GM23338 (cell line): ENCODE results near the gene FHL2. TPM values are rescaled to one million over a fixed set of nuclear protein-coding genes. Genes with fewer than 3 reads are reported as not detected.

Source experiments
- ATAC-seq: fragments of 200-7000 bp; cut with Tn5 transposase; 3 replicates; pipeline ENCODE4 v1.9.1; 2020
- DNase-seq: peaks from one replicate; pipeline ENCODE4 v3.0.0-alpha.2; 2015; ENCODE audit warnings: low spot score
- H2AFZ ChIP-seq: fragments of 200-600 bp; sonication (generic); 2 replicates; pipeline ENCODE4 v1.8.0; 2016; ENCODE audit warnings: antibody characterized with exemption, mild to moderate bottlenecking, moderate library complexity
- H3F3A ChIP-seq: fragments of 200-600 bp; sonication (generic); replicated peaks from 2 replicates; pipeline ENCODE4 v1.8.0; 2017; ENCODE audit warnings: antibody characterized with exemption, mixed run types, low read depth
- H3K27ac ChIP-seq: fragments of 200-600 bp; sonication (generic); 2 replicates; pipeline ENCODE4 v1.6.1; 2016; ENCODE audit warnings: low read depth
- H3K27me3 ChIP-seq: fragments of 200-600 bp; sonication (generic); 2 replicates; pipeline ENCODE4 v1.8.0; 2016; ENCODE audit warnings: mild to moderate bottlenecking, mixed run types, moderate library complexity; ENCODE audit not compliant: insufficient read depth
- H3K36me3 ChIP-seq: fragments of 200-600 bp; sonication (generic); 2 replicates; pipeline ENCODE4 v1.8.0; 2016; ENCODE audit warnings: mild to moderate bottlenecking; ENCODE audit not compliant: insufficient read depth
- H3K4me1 ChIP-seq: fragments of 200-600 bp; sonication (generic); 2 replicates; pipeline ENCODE4 v1.8.0; 2016; ENCODE audit warnings: mild to moderate bottlenecking, moderate library complexity; ENCODE audit not compliant: insufficient read depth
- H3K4me2 ChIP-seq: fragments of 200-600 bp; sonication (generic); 2 replicates; pipeline ENCODE4 v1.7.1; 2017; ENCODE audit warnings: mixed run types
- H3K4me3 ChIP-seq: fragments of 200-600 bp; sonication (generic); 2 replicates; pipeline ENCODE4 v1.6.1; 2016; ENCODE audit warnings: mixed run types
- H3K79me2 ChIP-seq: fragments of 200-600 bp; sonication (generic); replicated peaks from 2 replicates; pipeline ENCODE4 v1.8.0; 2017; ENCODE audit warnings: mild to moderate bottlenecking; ENCODE audit not compliant: insufficient read depth
- H3K9me2 ChIP-seq: fragments of 200-600 bp; sonication (generic); 2 replicates; pipeline ENCODE4 v1.8.0; 2017; ENCODE audit not compliant: insufficient read depth
- H4K20me1 ChIP-seq: fragments of 200-600 bp; sonication (generic); replicated peaks from 2 replicates; pipeline ENCODE4 v1.8.0; 2017; ENCODE audit warnings: mild to moderate bottlenecking; ENCODE audit not compliant: insufficient read depth
- H3K27ac Mint-ChIP-seq: 2 replicates; pipeline ENCODE4 v1.8.0; 2020; ENCODE audit warnings: inconsistent platforms, mild to moderate bottlenecking, moderate library complexity, mixed read lengths
- H3K27me3 Mint-ChIP-seq: 3 replicates; pipeline ENCODE4 v1.8.0; 2022; ENCODE audit warnings: low read depth, mild to moderate bottlenecking, moderate library complexity, mixed read lengths, inconsistent platforms; ENCODE audit not compliant: insufficient read depth, poor library complexity
- H3K36me3 Mint-ChIP-seq: 3 replicates; pipeline ENCODE4 v1.8.0; 2021; ENCODE audit warnings: low read depth, mild to moderate bottlenecking, inconsistent platforms, moderate library complexity, mixed read lengths
- H3K4me1 Mint-ChIP-seq: 3 replicates; pipeline ENCODE4 v1.8.0; 2020; ENCODE audit warnings: mild to moderate bottlenecking, inconsistent platforms, mixed read lengths
- H3K4me3 Mint-ChIP-seq: 3 replicates; pipeline ENCODE4 v1.8.0; 2021; ENCODE audit warnings: moderate library complexity, mild to moderate bottlenecking, inconsistent platforms, mixed read lengths
- H3K9me3 Mint-ChIP-seq: 3 replicates; pipeline ENCODE4 v1.8.0; 2020; ENCODE audit warnings: moderate library complexity, mild to moderate bottlenecking, inconsistent platforms, mixed read lengths
- CREB1 ChIP-seq: fragments of 250-450 bp; sonication (Bioruptor Pico); IDR thresholded peaks from 2 replicates; pipeline ENCODE4 v1.5.0; 2020; ENCODE audit warnings: low read depth, mild to moderate bottlenecking, moderate library complexity
- CTCF ChIP-seq, 2 experiments: fragments of 200-600 bp in 1 of 2; sonication (generic) in 1 of 2; conservative IDR thresholded peaks; 2 replicates each; pipeline versions ENCODE4 v1.5.1 to v1.6.1; 2016 to 2017; ENCODE audit warnings: antibody characterized with exemption in 2 of 2, low read depth in 2 of 2, mild to moderate bottlenecking in 2 of 2, moderate library complexity in 1 of 2
- ETS1 ChIP-seq: IDR thresholded peaks from 2 replicates; pipeline ENCODE4 v1.6.1; 2016; ENCODE audit warnings: antibody characterized with exemption
- EZH2 ChIP-seq: fragments of 200-600 bp; sonication (generic); IDR thresholded peaks from one replicate; pipeline ENCODE4 v1.8.0; 2017; ENCODE audit warnings: antibody characterized with exemption, mild to moderate bottlenecking, low read depth; ENCODE audit not compliant: unreplicated experiment
- EZH2phosphoT487 ChIP-seq: fragments of 200-600 bp; sonication (generic); IDR thresholded peaks from one replicate; pipeline ENCODE4 v1.8.1; 2018; ENCODE audit warnings: antibody characterized with exemption; ENCODE audit not compliant: unreplicated experiment
- JUNB ChIP-seq: IDR thresholded peaks from one replicate; pipeline ENCODE4 v1.6.1; 2016; ENCODE audit warnings: antibody characterized with exemption; ENCODE audit not compliant: unreplicated experiment
- NANOG ChIP-seq: IDR thresholded peaks from 2 replicates; pipeline ENCODE4 v1.6.1; 2016; ENCODE audit warnings: antibody characterized with exemption, borderline replicate concordance
- POLR2AphosphoS5 ChIP-seq: IDR thresholded peaks from 2 replicates; pipeline ENCODE4 v1.6.1; 2016; ENCODE audit warnings: antibody characterized with exemption, low read depth
- REST ChIP-seq: IDR thresholded peaks from one replicate; pipeline ENCODE4 v1.6.1; 2018; ENCODE audit warnings: antibody characterized with exemption; ENCODE audit not compliant: unreplicated experiment
- STAT1 ChIP-seq: IDR thresholded peaks from one replicate; pipeline ENCODE4 v1.6.1; 2016; ENCODE audit warnings: antibody characterized with exemption; ENCODE audit not compliant: unreplicated experiment
- ZNF114 ChIP-seq: fragments of 250-450 bp; sonication (Bioruptor Pico); IDR thresholded peaks from 2 replicates; pipeline ENCODE4 v1.5.0; 2020; ENCODE audit warnings: mild to moderate bottlenecking, moderate library complexity
- ZNF331 ChIP-seq: fragments of 250-450 bp; sonication (Bioruptor Pico); IDR thresholded peaks from 2 replicates; pipeline ENCODE4 v1.5.0; 2020; ENCODE audit warnings: low read depth, mild to moderate bottlenecking, moderate library complexity
- ZNF462 ChIP-seq: fragments of 250-450 bp; sonication (Bioruptor Pico); IDR thresholded peaks from 2 replicates; pipeline ENCODE4 v1.5.0; 2020; ENCODE audit warnings: mild to moderate bottlenecking, moderate library complexity
- polyA plus RNA-seq: library from polyadenylated mRNA; unstranded; fragments of >200 nt; fragmentation: Nextera tagmentation; extraction: Ambion mirVana; gene quantifications from 2 replicates; pipeline ENCODE4 v1.2.1, GENCODE V29; 2016
- total RNA-seq: library from RNA; depleted of rRNA; stranded (reverse); fragments of >200 nt; shearing (Covaris generic); gene quantifications from 2 replicates; pipeline ENCODE4 v1.2.3, GENCODE V29; 2014

The FHL2 gene
- total and polyA plus RNA-seq, 2 experiments from 2014 or later: 29.0 to 30.9 TPM

GRCh38 chr2:105409717-105410116, 10.9 kb upstream of the FHL2 start:
- Histone ChIP-seq H2AFZ (no peak overlapping the region), H3K4me1 (no peaks in the 10 kb centered on the region), H3K27ac (no peak overlapping the region), H3K36me3 (no peaks in the 10 kb centered on the region), H3K9me2 (peaks cover 7% of the 10 kb centered on the region; the same call in 1 of the 2 replicates), H3K4me3 (no peak overlapping the region), H3K4me2 (no peak overlapping the region), H3K79me2 (no peaks in the 10 kb centered on the region), H3K27me3 (no peaks in the 10 kb centered on the region), H4K20me1 (no peaks in the 10 kb centered on the region), H3F3A (no peaks in the 10 kb centered on the region)
- TF ChIP-seq ETS1 (no peak), ZNF331 (no peak), CTCF (conservative IDR thresholded peaks at IDR 0.05; ENCODE audit: low read depth in 2 of 2) (no peak), JUNB (no peak), NANOG (no peak), STAT1 (no peak), ZNF114 (no peak), POLR2AphosphoS5 (no peak), EZH2phosphoT487 (no peak), REST (no peak), EZH2 (no peak), ZNF462 (no peak), CREB1 (CRISPR knock-in tag) (no peak)
- peaks cover under 1% of the 10 kb centered on the region; the same call in 2 of the 3 replicates for H3K4me1 Mint-ChIP-seq
- H3K9me3 Mint-ChIP-seq: no peaks in the 10 kb centered on the region
- H3K36me3 Mint-ChIP-seq: no peaks in the 10 kb centered on the region
- H3K27ac Mint-ChIP-seq: no peak overlapping the region; the same call in 1 of the 2 replicates
- H3K27me3 Mint-ChIP-seq: peaks cover 5% of the 10 kb centered on the region
- DNase-seq (no peak), ATAC-seq (no peak)
- no peak overlapping the region for H3K4me3 Mint-ChIP-seq
